Activated CD8-positive, alpha-beta memory T cell treated with anti-CD3 and anti-CD28 coated beads, Interleukin-2, amount 50 U/mL, for 24 hours (primary cell): ENCODE data around the gene JMJD7.

Experiments
- DNase-seq: peaks from one replicate; pipeline ENCODE4 v3.0.0-alpha.2; 2020; ENCODE audit errors: extremely low read depth

JMJD7 gene

GRCh38 chr15:41801185-41801584 lies 26.7 kb upstream of the JMJD7 start:
- DNase-seq, result no peak

DNA sequence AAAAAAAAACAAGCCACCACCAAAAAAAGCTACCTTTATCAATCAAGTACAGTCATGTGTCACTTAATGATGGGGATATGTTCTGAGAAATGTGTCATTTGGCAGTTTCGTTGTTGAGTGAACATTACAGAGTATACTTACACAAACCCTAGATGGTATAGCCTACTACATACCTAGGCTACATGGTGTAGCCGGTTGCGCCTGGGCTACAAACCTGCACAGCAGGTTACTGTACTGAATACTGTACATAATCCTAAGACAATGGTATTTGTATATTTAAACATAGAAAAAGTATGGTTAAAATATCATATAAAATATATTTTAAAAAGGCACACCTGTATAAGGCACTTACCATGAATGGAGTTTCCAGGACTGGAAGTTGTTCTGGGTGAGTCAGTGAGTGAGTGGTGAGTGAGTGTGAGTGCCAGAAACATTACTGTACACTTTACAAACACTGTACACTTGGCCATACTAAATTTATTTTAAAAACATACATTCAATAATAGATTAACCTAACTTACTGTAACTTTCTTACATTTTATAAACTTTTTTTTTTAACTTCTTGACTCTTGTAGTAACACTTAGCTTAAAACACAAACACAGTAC lies 25.9 kb upstream of the JMJD7 start:
- no peak for DNase-seq

DNA sequence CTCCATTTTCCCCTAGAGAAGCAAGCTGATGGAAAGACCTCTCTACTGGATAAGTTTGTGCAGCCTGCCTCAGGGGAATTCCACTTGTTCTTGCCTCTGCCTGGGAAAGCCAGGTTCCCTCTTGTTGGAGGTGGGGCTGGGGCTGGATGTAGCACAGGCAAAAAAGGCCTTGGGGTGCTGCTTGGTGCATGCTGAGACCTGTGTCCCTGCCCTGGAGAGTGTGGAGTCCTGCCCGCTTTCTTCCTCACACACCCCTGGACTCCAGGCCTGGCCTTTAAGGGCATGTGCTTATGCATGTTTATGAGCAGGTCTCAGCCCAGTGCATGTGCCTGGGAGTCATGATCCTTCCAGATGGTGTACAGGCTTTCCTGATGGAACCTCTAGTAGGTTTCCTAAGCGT lies 23.5 kb upstream of the JMJD7 start:
- DNase-seq, result no peak

- no peak for DNase-seq
Measured at GRCh38 chr15:41804916-41805666, 22.8 kb upstream of the JMJD7 start.

- DNase-seq, result no peak
Measured at GRCh38 chr15:41805711-41806110, 22.2 kb upstream of the JMJD7 start.

- no peak for DNase-seq
Measured at GRCh38 chr15:41806291-41807181, 21.4 kb upstream of the JMJD7 start.

- DNase-seq, result no peak
Measured at GRCh38 chr15:41809121-41809520, 18.8 kb upstream of the JMJD7 start.

- no peak for DNase-seq
Measured at GRCh38 chr15:41809526-41810220, 18.2 kb upstream of the JMJD7 start.

DNA sequence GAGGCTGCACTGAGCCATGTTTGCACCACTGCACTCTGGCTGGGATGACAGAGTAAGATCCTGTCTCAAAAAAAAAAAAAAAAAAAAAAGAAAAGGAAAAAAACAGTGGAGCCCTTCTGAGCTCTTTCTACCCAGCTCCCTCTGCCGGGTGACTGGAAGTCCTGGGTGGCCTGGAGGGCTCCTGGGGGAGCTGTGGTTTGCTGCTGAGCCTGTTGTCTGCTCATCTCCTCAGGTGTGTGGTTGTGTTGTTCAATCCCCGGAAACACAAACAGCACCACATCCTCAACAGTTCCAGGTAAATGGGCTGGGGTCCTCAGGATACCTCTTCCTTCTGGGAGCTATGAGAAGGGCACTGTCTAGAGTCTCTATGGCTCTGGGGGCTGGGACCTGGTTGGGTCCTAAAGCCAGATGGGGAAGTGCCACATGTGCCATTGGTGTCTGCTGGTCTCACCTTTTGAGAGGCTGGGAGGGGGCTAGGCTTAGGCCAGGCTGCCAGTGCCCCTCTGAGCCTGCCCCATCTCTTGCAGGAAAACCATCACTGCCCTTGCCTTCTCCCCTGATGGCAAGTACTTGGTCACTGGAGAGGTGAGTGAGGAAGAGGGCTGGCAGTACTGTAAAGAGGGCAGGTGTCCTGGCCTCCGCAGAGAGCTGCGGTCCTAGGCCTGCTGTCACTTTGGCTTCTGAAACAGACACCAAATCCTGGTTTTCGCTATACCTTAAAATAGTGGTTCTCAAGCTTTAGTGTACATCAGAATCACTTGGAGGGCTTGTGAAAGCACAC lies 17.1 kb upstream of the JMJD7 start:
- DNase-seq, result no peak

DNA sequence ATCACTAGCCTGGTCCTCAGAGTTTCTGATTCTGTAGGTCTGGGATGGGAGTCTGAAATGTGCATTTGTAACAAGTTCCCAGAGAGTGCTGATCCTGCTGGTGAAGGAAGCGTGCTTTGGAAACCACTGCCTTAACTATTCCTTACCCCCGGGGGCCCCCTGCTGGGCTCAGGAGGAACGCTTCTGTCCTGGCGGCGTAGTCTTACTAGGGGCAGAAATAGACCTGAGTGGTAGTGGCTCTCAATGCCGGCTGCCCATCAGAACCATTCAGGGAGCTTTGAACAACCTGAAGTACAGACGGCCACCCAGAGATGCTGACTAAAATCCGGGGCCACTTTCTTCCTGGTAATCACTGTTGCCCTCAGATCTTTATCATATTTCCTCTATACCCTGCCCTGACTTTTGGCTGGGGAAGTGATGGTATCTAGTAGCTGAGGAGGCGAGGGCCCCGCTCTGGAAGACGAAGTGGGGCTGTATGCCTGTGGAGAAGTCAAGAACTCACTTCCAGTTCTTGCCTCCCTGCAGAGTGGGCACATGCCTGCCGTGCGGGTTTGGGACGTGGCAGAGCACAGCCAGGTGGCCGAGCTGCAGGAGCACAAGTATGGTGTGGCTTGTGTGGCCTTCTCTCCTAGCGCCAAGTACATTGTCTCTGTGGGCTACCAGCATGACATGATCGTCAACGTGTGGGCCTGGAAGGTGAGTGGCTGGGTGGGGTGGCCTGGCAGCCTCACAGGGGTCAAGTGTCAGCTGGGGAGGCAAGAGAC lies 16.3 kb upstream of the JMJD7 start:
- peak; percentile 29 for DNase-seq

- DNase-seq, result no peak
Measured at GRCh38 chr15:41812820-41813375, 15.0 kb upstream of the JMJD7 start.

- DNase-seq, result no peak
Measured at GRCh38 chr15:41813426-41813825, 14.5 kb upstream of the JMJD7 start.

- no peak for DNase-seq
Measured at GRCh38 chr15:41814534-41814933, 13.4 kb upstream of the JMJD7 start.

DNA sequence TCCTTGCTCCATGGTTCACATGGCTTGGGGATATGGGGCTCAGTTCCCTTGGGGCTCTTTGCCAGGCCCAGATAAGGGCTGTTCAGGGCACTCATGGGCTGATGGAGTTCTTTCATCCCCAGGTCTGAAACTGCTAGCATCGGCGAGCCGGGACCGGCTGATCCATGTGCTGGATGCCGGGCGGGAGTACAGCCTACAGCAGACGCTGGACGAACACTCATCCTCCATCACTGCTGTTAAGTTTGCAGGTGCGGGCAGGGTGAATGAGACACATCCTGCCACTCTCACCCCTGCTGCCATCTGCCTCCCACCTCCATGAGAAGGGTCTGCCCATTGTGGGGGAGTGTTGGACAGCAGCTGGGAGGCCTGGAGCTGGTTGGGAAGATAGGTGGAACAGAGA lies 11.1 kb upstream of the JMJD7 start:
- no peak for DNase-seq

DNA sequence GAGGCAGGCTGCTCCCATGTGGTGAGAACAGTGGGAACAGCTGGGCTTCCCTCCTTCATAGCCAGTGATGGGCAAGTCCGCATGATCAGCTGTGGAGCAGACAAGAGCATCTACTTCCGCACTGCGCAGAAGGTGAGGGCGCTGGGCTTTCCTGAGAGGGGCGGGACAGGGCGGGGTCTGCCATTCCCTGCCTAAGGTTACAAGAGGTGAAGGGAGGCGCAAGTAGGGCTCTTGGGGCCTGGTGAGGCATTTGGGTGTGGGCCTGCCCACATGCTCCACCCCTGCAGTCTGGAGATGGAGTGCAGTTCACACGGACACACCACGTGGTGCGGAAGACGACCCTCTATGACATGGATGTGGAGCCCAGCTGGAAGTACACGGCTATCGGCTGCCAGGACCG lies 10.6 kb upstream of the JMJD7 start:
- no peak for DNase-seq

DNA sequence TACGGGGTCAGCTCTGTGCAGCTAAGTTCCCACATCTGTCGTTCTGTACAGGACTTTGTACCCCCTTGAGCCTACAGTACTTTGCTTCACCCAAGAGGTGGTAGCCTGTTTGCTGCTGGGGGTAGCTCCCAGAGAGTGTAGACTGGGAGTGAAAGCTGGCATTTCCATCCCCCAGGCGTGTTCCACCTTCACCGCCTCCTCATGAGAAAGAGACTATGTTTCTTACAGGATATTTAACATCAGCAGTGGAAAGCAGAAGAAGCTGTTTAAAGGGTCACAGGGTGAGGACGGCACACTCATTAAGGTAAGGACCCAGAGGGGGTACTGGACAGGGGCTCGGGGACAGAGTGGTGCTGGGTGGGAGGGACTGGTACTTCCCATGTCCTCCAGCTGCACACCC lies 10.1 kb upstream of the JMJD7 start:
- DNase-seq, result no peak

DNA sequence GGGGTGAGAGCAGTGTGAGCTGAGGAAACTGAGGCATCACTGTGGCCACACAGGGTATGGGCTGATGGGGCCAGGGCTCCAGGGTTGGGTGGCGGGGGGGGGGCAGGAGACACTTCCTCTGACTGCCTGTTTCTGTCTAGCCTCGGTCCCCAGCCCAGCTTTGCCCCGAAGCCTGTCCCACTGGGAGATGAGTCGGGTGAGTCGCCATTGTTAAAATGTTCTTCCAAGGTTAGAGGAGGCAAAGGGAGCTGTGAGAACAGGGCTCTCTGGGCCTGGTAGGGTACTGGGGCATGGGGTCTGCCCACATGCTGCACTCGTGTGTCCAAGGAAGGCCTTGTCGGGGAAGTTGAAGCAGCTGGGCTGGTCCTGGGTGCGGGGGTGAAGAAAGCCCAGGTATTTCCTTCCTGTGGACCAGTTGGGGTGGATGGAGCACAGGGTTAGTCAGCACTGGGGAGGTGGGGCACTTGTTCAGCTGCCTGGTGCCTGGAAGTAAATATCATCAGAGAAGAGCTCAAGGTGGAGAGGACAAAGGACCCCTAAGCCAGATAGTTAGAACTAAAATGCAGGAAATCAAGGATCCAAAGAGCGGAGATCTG lies 8.3 kb upstream of the JMJD7 start:
- no peak for DNase-seq

DNA sequence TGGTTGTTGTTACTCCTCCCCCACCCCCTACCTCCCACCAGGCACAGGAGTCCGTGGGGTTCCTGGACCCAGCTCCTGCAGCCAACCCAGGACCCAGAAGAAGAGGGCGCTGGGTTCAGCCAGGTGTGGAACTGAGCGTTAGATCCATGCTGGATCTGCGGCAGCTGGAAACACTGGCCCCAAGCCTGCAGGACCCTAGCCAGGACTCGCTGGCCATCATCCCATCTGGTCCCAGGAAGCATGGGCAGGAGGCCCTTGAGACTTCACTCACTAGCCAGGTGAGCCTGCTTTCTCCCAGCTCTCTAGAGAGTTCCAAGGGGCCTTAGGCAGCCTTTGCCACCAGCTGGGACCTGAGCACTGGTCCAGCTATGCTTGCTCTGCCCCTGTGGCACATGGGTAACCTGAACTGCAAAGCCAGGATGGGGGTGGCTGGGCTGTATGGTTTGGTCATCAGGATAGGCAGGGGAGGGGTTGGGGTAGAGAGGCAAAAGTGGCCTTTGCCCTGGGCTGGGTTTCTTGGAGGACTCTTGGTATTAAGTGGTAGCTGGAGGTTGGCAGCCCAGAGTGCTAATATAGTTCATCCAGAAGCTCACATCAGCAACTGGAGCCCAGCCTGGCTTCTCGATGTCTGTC lies 7.0 kb upstream of the JMJD7 start:
- DNase-seq, result no peak

DNA sequence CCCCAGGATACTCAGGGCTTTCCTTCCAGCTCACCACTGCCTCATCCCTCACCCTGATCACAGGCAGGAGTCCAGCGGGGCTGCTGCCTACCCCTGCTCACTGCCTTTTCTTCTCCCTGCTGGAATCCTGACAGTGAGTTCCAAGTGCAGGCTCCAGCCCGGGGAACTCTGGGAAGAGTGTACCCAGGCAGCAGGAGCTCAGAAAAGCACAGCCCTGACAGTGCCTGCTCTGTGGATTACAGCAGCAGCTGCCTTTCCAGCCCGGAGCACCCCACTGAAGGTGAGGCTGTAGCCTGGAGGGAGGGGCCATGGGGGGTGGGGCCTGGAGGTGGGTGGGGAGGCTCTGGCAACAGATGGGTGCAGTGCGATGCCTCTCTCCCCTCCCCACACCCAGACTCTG lies 6.1 kb upstream of the JMJD7 start:
- DNase-seq, result no peak
